GM20000 (cell line): ENCODE data around the gene ZCCHC14.

ENCODE experiments used
- DNase-seq: peaks from one replicate; pipeline ENCODE4 v3.0.0; 2012; ENCODE audit warnings: low spot score
- CTCF ChIP-seq: IDR thresholded peaks from 2 replicates; pipeline ENCODE4 v1.5.1; 2012; ENCODE audit warnings: mild to moderate bottlenecking, control low read depth; ENCODE audit errors: extremely low read depth, missing control alignments

Gene ZCCHC14

DNA sequence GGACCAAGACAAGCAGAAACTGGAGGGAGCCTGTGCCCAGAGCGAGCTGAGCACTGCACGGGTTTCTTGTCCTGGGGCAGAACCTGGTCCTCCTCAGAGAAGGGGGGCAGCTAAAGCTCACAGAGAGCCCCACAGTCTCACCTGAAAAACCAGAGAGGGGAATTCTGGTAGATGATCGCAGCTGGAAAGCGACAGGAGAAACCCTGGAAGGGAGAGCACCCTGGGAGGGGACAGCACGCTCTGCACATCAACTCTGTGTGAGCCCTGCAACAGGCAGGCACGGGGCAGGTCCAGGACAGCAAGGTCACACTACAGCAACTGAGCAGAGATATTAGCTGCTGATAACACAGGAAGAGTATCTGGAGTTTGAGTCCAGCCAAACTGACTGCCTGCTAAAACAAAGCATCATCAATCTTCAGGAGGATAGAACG is 18.2 kb downstream of the ZCCHC14 start:
- no peak for TF ChIP-seq CTCF

DNA sequence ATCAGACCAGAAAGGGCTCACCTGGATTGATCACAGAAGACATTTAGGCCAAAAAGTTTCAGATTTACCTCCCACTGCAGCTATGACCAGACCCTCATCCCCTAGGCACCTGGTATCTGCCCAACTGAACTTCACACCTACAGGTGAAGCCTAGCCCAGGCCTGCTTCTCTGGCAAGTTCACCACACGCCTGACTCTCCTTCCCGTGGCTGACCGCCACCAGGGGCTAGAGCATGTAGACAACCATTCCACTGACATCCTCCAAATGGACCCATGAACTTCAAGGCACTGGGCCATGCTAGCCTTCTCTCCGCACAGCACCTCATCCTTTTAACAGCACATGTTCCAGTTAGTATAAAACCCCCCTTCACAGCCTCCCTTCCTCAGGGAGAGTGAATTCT is 18.8 kb downstream of the ZCCHC14 start:
- no peak for DNase-seq
- TF ChIP-seq CTCF, result no peak

More for the DNA sequence above, 18.2 kb downstream of the ZCCHC14 start:
- no peak for DNase-seq

DNA sequence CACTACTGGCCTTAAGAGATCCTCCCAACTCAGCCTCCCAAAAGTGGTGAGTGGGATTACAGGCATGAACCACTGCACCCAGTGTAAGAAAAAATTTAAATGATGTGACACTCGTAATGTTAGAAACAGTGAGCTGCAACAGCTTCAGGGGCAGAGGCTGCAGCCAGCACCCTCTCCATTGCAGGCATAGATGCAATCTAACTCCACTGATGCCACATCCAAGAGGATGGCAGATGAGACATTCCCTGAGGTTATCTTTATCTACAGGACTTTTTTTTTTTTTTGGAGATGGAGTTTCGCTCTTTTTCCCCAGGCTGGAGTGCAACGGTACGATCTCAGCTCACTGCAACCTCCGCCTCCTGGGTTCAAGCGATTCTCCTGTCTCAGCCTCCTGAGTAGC is 19.9 kb downstream of the ZCCHC14 start:
- no peak for DNase-seq
- no peak for TF ChIP-seq CTCF

GRCh38 chr16:87472142-87472778 is 20.6 kb downstream of the ZCCHC14 start:
- no peak for TF ChIP-seq CTCF
- no peak for DNase-seq

- TF ChIP-seq CTCF, result no peak
- DNase-seq, result no peak
Observed at GRCh38 chr16:87471278-87472141, 21.3 kb downstream of the ZCCHC14 start.

- TF ChIP-seq CTCF, result no peak
- no peak for DNase-seq
Observed at GRCh38 chr16:87470332-87470731, 22.5 kb downstream of the ZCCHC14 start.

DNA sequence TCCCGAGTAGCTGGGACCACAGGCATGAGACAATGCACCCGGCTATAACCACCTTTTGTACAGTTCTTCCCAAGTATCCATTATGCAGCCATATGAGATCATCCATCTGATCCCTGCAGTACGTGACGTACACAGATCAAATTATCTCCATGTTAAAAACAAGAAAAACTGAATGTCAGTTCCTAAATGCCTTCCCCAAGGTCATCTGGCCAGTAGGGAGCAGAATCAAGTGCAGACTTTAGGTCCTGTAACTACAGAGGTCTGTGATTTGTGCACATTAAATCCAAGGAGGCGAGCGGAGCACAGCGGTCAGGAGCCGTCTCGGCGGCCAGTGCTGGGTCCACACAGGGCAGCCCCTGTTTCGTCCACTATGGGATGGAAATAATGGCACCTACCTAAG is 23.7 kb downstream of the ZCCHC14 start:
- TF ChIP-seq CTCF, result no peak
- no peak for DNase-seq
